ENCODE results near the gene TNRC6B.

The TNRC6B gene

GRCh38 chr22:40329466-40329865 lies 151.7 kb downstream of the TNRC6B start:
- no peak for DNase-seq

GRCh38 chr22:40330086-40330485 lies 152.4 kb downstream of the TNRC6B start:
- DNase-seq: no peak

- DNase-seq: no peak
These were observed 152.9 kb downstream of the TNRC6B start for GRCh38 chr22:40330615-40331014.

GRCh38 chr22:40331706-40332105 lies 154.0 kb downstream of the TNRC6B start:
- DNase-seq: no peak

- no peak for DNase-seq
These were observed 154.6 kb downstream of the TNRC6B start for GRCh38 chr22:40332319-40332781.

- no peak for DNase-seq
These were observed 156.3 kb downstream of the TNRC6B start for GRCh38 chr22:40334060-40334459.

- DNase-seq: no peak
These were observed 157.2 kb downstream of the TNRC6B start for GRCh38 chr22:40334899-40335298.

GRCh38 chr22:40335358-40335757 lies 157.6 kb downstream of the TNRC6B start:
- DNase-seq: no peak

GRCh38 chr22:40340044-40340443 lies 162.3 kb downstream of the TNRC6B start:
- DNase-seq: no peak

- no peak for DNase-seq
These were observed 163.9 kb downstream of the TNRC6B start for GRCh38 chr22:40341604-40342003.

GRCh38 chr22:40342521-40342920 lies 164.8 kb downstream of the TNRC6B start:
- no peak for DNase-seq

- no peak for DNase-seq
These were observed 167.5 kb downstream of the TNRC6B start for GRCh38 chr22:40345271-40345670.

GRCh38 chr22:40345815-40346184 lies 168.1 kb downstream of the TNRC6B start:
- DNase-seq: no peak

- peak; percentile 45 for DNase-seq
These were observed 168.7 kb downstream of the TNRC6B start, which contains the start of gene ADSL for GRCh38 chr22:40346185-40347118. Gene ADSL (plus strand): TSS chr22:40346500. CDS start chr22:40346559, 59 bp downstream.

GRCh38 chr22:40347300-40347699 lies 169.6 kb downstream of the TNRC6B start:
- no peak for DNase-seq

GRCh38 chr22:40348025-40348658 lies 170.4 kb downstream of the TNRC6B start:
- no peak for DNase-seq

- DNase-seq: no peak
These were observed 175.0 kb downstream of the TNRC6B start for GRCh38 chr22:40352763-40353162.

- no peak for DNase-seq
These were observed 183.4 kb downstream of the TNRC6B start for GRCh38 chr22:40361100-40361499.

- no peak for DNase-seq
These were observed 185.3 kb downstream of the TNRC6B start for GRCh38 chr22:40363059-40363458.

GRCh38 chr22:40364431-40364830 lies 186.7 kb downstream of the TNRC6B start:
- DNase-seq: no peak

GRCh38 chr22:40366068-40366467 lies 188.3 kb downstream of the TNRC6B start:
- DNase-seq: no peak

- DNase-seq: no peak
These were observed 189.6 kb downstream of the TNRC6B start for GRCh38 chr22:40367342-40367741.

GRCh38 chr22:40368016-40368415 lies 190.3 kb downstream of the TNRC6B start:
- DNase-seq: no peak

- DNase-seq: no peak
These were observed 191.1 kb downstream of the TNRC6B start for GRCh38 chr22:40368836-40369235.

Measured in NCI-H2081 treated with DMSO at 0.1 percent for 48 hours (cell line).